SK-N-SH treated with all-trans-retinoic acid at 6 μM for 48 hours (cell line): ENCODE data around the gene TBCE.

Source experiments
- CREB5 ChIP-seq: fragments of 250-450 bp; sonication (Bioruptor Pico); IDR thresholded peaks from 2 replicates; pipeline ENCODE4 v1.5.1; 2020; ENCODE audit warnings: low read depth, mild to moderate bottlenecking, moderate library complexity
- PATZ1 ChIP-seq: fragments of 250-450 bp; sonication (Bioruptor Pico); IDR thresholded peaks from 2 replicates; pipeline ENCODE4 v1.8.0; 2020; ENCODE audit warnings: mild to moderate bottlenecking, moderate library complexity, borderline replicate concordance
- SNAI2 ChIP-seq: fragments of 250-450 bp; sonication (Bioruptor Pico); IDR thresholded peaks from 2 replicates; pipeline ENCODE4 v1.5.0; 2020; ENCODE audit warnings: mild to moderate bottlenecking, moderate library complexity
- TCF4 ChIP-seq: fragments of 250-450 bp; sonication (Bioruptor Pico); IDR thresholded peaks from 2 replicates; pipeline ENCODE4 v1.8.0; 2021; ENCODE audit warnings: mild to moderate bottlenecking, moderate library complexity, borderline replicate concordance
- TOX ChIP-seq: fragments of 250-450 bp; sonication (Bioruptor Pico); IDR thresholded peaks from 2 replicates; pipeline ENCODE4 v1.8.0; 2021; ENCODE audit warnings: mild to moderate bottlenecking, moderate library complexity, borderline replicate concordance
- ZC3H10 ChIP-seq: fragments of 250-450 bp; sonication (Bioruptor Pico); IDR thresholded peaks from 2 replicates; pipeline ENCODE4 v1.5.1; 2021; ENCODE audit warnings: mild to moderate bottlenecking, moderate library complexity
- ZFP3 ChIP-seq: fragments of 250-450 bp; sonication (Bioruptor Pico); IDR thresholded peaks from 2 replicates; pipeline ENCODE4 v1.5.0; 2020; ENCODE audit warnings: mild to moderate bottlenecking, moderate library complexity
- ZFP30 ChIP-seq: fragments of 450-650 bp; formaldehyde crosslinking; IDR thresholded peaks from 2 replicates; pipeline ENCODE4 v1.5.0; 2022; ENCODE audit warnings: mild to moderate bottlenecking, moderate library complexity
- ZNF565 ChIP-seq: fragments of 450-650 bp; formaldehyde crosslinking; conservative IDR thresholded peaks from 2 replicates; pipeline ENCODE4 v1.5.0; 2020; ENCODE audit warnings: low read depth, mild to moderate bottlenecking, moderate library complexity
- ZNF70 ChIP-seq: fragments of 450-650 bp; formaldehyde crosslinking; IDR thresholded peaks from 2 replicates; pipeline ENCODE4 v1.5.0; 2020; ENCODE audit warnings: mild to moderate bottlenecking, moderate library complexity
- ZNF8 ChIP-seq: fragments of 450-650 bp; formaldehyde crosslinking; IDR thresholded peaks from 2 replicates; pipeline ENCODE4 v1.5.0; 2020; ENCODE audit warnings: mild to moderate bottlenecking, moderate library complexity
- TF ChIP-seq, protein P1 (sequence below): fragments of 250-450 bp; sonication (Bioruptor Pico); IDR thresholded peaks from 2 replicates; pipeline ENCODE4 v1.5.0; 2020; ENCODE audit warnings: mild to moderate bottlenecking, moderate library complexity
- TF ChIP-seq, protein P2 (sequence below): fragments of 250-450 bp; sonication (Bioruptor Pico); IDR thresholded peaks from 2 replicates; pipeline ENCODE4 v1.8.0; 2021; ENCODE audit warnings: low read depth, mild to moderate bottlenecking, moderate library complexity, borderline replicate concordance

GRCh38 chr1:235327559-235328270 lies 39.5 kb upstream of the TBCE start, which contains the start of gene ARID4B:
- TF ChIP-seq PATZ1 (CRISPR knock-in tag) (peak; percentile 82; the same call in 1 of the 2 replicates), TOX (CRISPR knock-in tag) (no peak), ZNF8 (CRISPR knock-in tag) (no peak), SNAI2 (CRISPR knock-in tag) (no peak), ZFP3 (CRISPR knock-in tag) (no peak), ZNF70 (no peak), TCF4 (CRISPR knock-in tag) (no peak), ZFP30 (no peak), ZNF565 (no peak), ZC3H10 (CRISPR knock-in tag) (no peak), CREB5 (CRISPR knock-in tag) (no peak)
- TF ChIP-seq, protein P1, sequence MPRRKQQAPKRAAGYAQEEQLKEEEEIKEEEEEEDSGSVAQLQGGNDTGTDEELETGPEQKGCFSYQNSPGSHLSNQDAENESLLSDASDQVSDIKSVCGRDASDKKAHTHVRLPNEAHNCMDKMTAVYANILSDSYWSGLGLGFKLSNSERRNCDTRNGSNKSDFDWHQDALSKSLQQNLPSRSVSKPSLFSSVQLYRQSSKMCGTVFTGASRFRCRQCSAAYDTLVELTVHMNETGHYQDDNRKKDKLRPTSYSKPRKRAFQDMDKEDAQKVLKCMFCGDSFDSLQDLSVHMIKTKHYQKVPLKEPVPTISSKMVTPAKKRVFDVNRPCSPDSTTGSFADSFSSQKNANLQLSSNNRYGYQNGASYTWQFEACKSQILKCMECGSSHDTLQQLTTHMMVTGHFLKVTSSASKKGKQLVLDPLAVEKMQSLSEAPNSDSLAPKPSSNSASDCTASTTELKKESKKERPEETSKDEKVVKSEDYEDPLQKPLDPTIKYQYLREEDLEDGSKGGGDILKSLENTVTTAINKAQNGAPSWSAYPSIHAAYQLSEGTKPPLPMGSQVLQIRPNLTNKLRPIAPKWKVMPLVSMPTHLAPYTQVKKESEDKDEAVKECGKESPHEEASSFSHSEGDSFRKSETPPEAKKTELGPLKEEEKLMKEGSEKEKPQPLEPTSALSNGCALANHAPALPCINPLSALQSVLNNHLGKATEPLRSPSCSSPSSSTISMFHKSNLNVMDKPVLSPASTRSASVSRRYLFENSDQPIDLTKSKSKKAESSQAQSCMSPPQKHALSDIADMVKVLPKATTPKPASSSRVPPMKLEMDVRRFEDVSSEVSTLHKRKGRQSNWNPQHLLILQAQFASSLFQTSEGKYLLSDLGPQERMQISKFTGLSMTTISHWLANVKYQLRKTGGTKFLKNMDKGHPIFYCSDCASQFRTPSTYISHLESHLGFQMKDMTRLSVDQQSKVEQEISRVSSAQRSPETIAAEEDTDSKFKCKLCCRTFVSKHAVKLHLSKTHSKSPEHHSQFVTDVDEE (CRISPR knock-in tag) = no peak
- TF ChIP-seq, protein P2, sequence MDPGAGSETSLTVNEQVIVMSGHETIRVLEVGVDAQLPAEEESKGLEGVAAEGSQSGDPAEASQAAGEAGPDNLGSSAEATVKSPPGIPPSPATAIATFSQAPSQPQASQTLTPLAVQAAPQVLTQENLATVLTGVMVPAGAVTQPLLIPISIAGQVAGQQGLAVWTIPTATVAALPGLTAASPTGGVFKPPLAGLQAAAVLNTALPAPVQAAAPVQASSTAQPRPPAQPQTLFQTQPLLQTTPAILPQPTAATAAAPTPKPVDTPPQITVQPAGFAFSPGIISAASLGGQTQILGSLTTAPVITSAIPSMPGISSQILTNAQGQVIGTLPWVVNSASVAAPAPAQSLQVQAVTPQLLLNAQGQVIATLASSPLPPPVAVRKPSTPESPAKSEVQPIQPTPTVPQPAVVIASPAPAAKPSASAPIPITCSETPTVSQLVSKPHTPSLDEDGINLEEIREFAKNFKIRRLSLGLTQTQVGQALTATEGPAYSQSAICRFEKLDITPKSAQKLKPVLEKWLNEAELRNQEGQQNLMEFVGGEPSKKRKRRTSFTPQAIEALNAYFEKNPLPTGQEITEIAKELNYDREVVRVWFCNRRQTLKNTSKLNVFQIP = no peak
